ENCODE measurements around the gene ADGRD1.

GRCh38 chr12:131044136-131044535, 90.4 kb downstream of the ADGRD1 start:
- TF ChIP-seq POLR2A (IDR thresholded peaks at IDR 0.05) (no peak), CTCF (IDR thresholded peaks at IDR 0.05) (no peak), POLR2AphosphoS5 (IDR thresholded peaks at IDR 0.05; ENCODE audit: insufficient read depth in 1 of 2, low read depth in 1 of 2) (no peak)

Data from vagina (tissue), 2 donors.